ENCODE results near the gene FAM83E. TPM values are rescaled to one million over a fixed set of nuclear protein-coding genes. Genes with fewer than 3 reads are reported as not detected.
A peak's percentile ranks its signal among the peaks of the same experiment; 100 is the strongest.

Gene FAM83E
- total RNA-seq, 1 donor from 2014 or later, result 7.3 TPM

- Mint-ChIP-seq H3K36me3 (ENCODE audit: low read depth) (peaks cover 59% of the 10 kb centered on the region), H3K4me3 (peak overlapping the region; percentile 99), H3K27me3 (ENCODE audit: insufficient read depth) (no peaks in the 10 kb centered on the region), H3K27ac (peak overlapping the region; percentile 100), H3K4me1 (ENCODE audit: low read depth) (peaks cover 51% of the 10 kb centered on the region), H3K9me3 (no peaks in the 10 kb centered on the region)
- DNase-seq (ENCODE audit: low spot score), result no peak
- intact Hi-C loops (cut with micrococcal nuclease), result loop anchor here (1.0 to 5.0 kb wide), 7 partner anchors 17 to 1022 kb away; partner anchors contain the start of genes CYTH2, DBP, GRWD1 and RRAS
Observed at GRCh38 chr19:48619692-48620585, 5.1 kb upstream of the FAM83E start.

- peaks cover 59% of the 10 kb centered on the region for H3K36me3 Mint-ChIP-seq (ENCODE audit: low read depth)
- H3K27ac Mint-ChIP-seq, result peak within 1 kb of the TSS; percentile 100
- peaks cover 50% of the 10 kb centered on the region for H3K4me1 Mint-ChIP-seq (ENCODE audit: low read depth)
- peak within 1 kb of the TSS; percentile 99 for H3K4me3 Mint-ChIP-seq
- no peaks in the 10 kb centered on the region for H3K27me3 Mint-ChIP-seq (ENCODE audit: insufficient read depth)
- no peaks in the 10 kb centered on the region for H3K9me3 Mint-ChIP-seq
- intact Hi-C loops (cut with micrococcal nuclease), result loop anchor here (1.0 kb wide), 6 partner anchors 18 to 256 kb away; partner anchors contain the start of genes CYTH2, DBP, GRWD1 and TMEM143
- DNase-seq (ENCODE audit: low spot score), result peak; percentile 94
Observed at GRCh38 chr19:48618916-48619691, 4.2 kb upstream of the FAM83E start, which contains the start of the genes RPL18 and SPHK2. TSS of gene RPL18 (minus strand) at chr19:48619178. CDS start at chr19:48619143, 35 bp downstream. TSS of gene SPHK2 (plus strand) at chr19:48619506. CDS start at chr19:48620515, 1,009 bp downstream.

- intact Hi-C loops (cut with micrococcal nuclease), result no loop called here
- H3K27me3 Mint-ChIP-seq (ENCODE audit: insufficient read depth), result no peaks in the 10 kb centered on the region
- H3K4me1 Mint-ChIP-seq (ENCODE audit: low read depth), result peaks cover 43% of the 10 kb centered on the region
Observed at GRCh38 chr19:48618278-48618915, 3.5 kb upstream of the FAM83E start.

GRCh38 chr19:48617146-48617937 lies 2.5 kb upstream of the FAM83E start:
- Mint-ChIP-seq H3K4me3 (peak overlapping the region; percentile 99), H3K4me1 (ENCODE audit: low read depth) (peaks cover 37% of the 10 kb centered on the region), H3K36me3 (ENCODE audit: low read depth) (peaks cover 51% of the 10 kb centered on the region), H3K27me3 (ENCODE audit: insufficient read depth) (no peaks in the 10 kb centered on the region), H3K9me3 (no peaks in the 10 kb centered on the region), H3K27ac (peak overlapping the region; percentile 100)
- intact Hi-C loops (cut with micrococcal nuclease), result no loop called here
- DNase-seq (ENCODE audit: low spot score), result no peak

More at GRCh38 chr19:48618278-48618915, 3.5 kb upstream of the FAM83E start:
- Mint-ChIP-seq H3K4me3 (peak overlapping the region; percentile 99), H3K36me3 (ENCODE audit: low read depth) (peaks cover 56% of the 10 kb centered on the region), H3K9me3 (no peaks in the 10 kb centered on the region), H3K27ac (peak overlapping the region; percentile 100)
- no peak for DNase-seq (ENCODE audit: low spot score)

DNA sequence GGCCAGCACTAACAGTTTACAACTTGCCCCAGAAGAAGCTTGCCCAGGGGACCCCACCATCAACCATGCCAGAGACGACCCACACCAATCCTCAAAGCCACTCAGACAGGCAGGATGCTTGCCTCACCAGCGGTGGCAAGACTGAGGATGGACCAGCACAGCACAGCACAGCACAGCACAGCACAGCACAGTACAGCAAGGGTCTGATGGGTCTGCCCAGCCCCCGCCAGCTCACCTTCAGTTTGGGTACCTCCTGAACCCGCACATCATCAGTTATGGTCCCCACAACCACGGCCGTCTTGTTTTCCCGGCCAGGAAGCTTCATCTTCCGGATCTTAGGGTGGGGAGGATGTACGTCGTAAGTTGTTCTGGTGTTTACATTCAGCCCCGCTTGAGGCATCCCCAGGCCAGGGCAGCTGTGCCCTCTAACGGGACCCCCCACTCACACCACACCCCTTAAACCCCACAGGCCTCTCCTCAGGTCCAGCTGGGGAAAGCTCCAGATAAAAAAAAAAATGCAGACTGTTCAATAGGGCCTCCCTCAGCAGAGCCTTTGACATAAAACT lies 1.7 kb upstream of the FAM83E start:
- Mint-ChIP-seq H3K27ac (peak overlapping the region; percentile 100), H3K4me1 (ENCODE audit: low read depth) (peaks cover 35% of the 10 kb centered on the region), H3K36me3 (ENCODE audit: low read depth) (peaks cover 47% of the 10 kb centered on the region), H3K27me3 (ENCODE audit: insufficient read depth) (no peaks in the 10 kb centered on the region), H3K4me3 (peak overlapping the region; percentile 99), H3K9me3 (no peaks in the 10 kb centered on the region)
- no peak for DNase-seq (ENCODE audit: low spot score)
- intact Hi-C loops (cut with micrococcal nuclease), result no loop called here

GRCh38 chr19:48616041-48616436 lies 1.2 kb upstream of the FAM83E start:
- H3K27ac Mint-ChIP-seq, result peak overlapping the region; percentile 55
- H3K36me3 Mint-ChIP-seq (ENCODE audit: low read depth), result peaks cover 44% of the 10 kb centered on the region
- DNase-seq (ENCODE audit: low spot score), result no peak
- H3K4me3 Mint-ChIP-seq, result peak overlapping the region; percentile 99
- intact Hi-C loops (cut with micrococcal nuclease), result no loop called here
- peaks cover 35% of the 10 kb centered on the region for H3K4me1 Mint-ChIP-seq (ENCODE audit: low read depth)
- H3K27me3 Mint-ChIP-seq (ENCODE audit: insufficient read depth), result no peaks in the 10 kb centered on the region
- no peaks in the 10 kb centered on the region for H3K9me3 Mint-ChIP-seq

DNA sequence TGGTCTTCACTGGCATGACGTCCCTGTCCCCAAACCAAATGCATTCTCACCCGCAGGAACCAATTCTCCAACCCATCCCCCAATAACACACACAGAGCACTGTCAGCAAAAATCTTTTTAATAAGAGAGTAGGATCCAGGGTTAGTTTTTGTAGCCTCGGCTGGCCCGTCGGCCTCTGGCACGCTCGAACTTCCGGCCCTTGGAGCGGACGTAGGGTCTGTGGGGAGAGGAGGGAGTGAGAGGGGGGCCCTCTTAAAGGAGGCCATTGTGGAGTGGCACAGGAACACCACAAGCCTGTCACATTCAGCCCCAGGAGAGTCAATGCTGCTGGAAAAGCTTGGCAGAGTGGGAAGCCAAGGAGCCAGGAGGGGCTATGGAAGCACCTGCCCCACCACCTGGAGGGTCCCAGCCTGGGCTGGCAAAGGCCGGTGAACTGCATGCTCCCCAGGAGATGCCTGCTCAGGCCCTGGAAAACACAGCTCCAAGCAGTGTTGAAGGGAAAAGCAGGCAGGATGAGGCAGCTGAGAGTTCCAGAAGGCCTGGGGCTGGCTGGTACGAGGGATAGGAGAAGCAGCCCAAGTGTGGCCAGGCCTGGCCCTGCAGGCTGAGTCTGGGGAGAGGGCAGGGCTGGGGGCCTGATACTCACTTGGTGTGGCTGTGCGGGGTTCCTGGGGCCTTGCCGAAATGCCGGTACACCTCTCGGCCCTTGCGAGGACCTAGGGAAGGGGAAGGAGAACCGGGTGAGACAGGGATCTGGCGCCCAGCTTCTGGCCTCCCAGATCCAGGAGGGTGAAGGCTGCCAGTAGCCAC lies 560 bp upstream of the FAM83E start:
- Mint-ChIP-seq H3K9me3 (no peaks in the 10 kb centered on the region), H3K27me3 (ENCODE audit: insufficient read depth) (no peaks in the 10 kb centered on the region), H3K27ac (peak overlapping the region; percentile 61), H3K4me3 (peak overlapping the region; percentile 99), H3K36me3 (ENCODE audit: low read depth) (peaks cover 44% of the 10 kb centered on the region), H3K4me1 (ENCODE audit: low read depth) (peaks cover 35% of the 10 kb centered on the region)
- DNase-seq (ENCODE audit: low spot score), result no peak
- intact Hi-C loops (cut with micrococcal nuclease), result no loop called here

GRCh38 chr19:48613852-48614435 lies 932 bp downstream of the FAM83E start:
- DNase-seq (ENCODE audit: low spot score), result no peak
- Mint-ChIP-seq H3K27ac (no peak overlapping the region), H3K27me3 (ENCODE audit: insufficient read depth) (no peaks in the 10 kb centered on the region), H3K4me3 (no peak overlapping the region), H3K36me3 (ENCODE audit: low read depth) (peaks cover 40% of the 10 kb centered on the region), H3K9me3 (no peaks in the 10 kb centered on the region), H3K4me1 (ENCODE audit: low read depth) (peaks cover 23% of the 10 kb centered on the region)
- intact Hi-C loops (cut with micrococcal nuclease), result no loop called here

- Mint-ChIP-seq H3K4me1 (ENCODE audit: low read depth) (peaks cover 18% of the 10 kb centered on the region), H3K27me3 (ENCODE audit: insufficient read depth) (no peaks in the 10 kb centered on the region), H3K27ac (no peak overlapping the region), H3K9me3 (no peaks in the 10 kb centered on the region), H3K36me3 (ENCODE audit: low read depth) (peaks cover 35% of the 10 kb centered on the region), H3K4me3 (no peak overlapping the region)
- no peak for DNase-seq (ENCODE audit: low spot score)
- intact Hi-C loops (cut with micrococcal nuclease), result no loop called here
Observed at GRCh38 chr19:48613024-48613851, 1.6 kb downstream of the FAM83E start.

GRCh38 chr19:48611872-48612271 lies 3.0 kb downstream of the FAM83E start:
- Mint-ChIP-seq H3K36me3 (ENCODE audit: low read depth) (peaks cover 21% of the 10 kb centered on the region), H3K4me1 (ENCODE audit: low read depth) (peaks cover 8% of the 10 kb centered on the region), H3K4me3 (no peak overlapping the region), H3K27me3 (ENCODE audit: insufficient read depth) (no peaks in the 10 kb centered on the region), H3K9me3 (no peaks in the 10 kb centered on the region), H3K27ac (no peak overlapping the region)
- intact Hi-C loops (cut with micrococcal nuclease), result no loop called here
- no peak for DNase-seq (ENCODE audit: low spot score)
